ENCODE data around the gene PDE11A.

DNA sequence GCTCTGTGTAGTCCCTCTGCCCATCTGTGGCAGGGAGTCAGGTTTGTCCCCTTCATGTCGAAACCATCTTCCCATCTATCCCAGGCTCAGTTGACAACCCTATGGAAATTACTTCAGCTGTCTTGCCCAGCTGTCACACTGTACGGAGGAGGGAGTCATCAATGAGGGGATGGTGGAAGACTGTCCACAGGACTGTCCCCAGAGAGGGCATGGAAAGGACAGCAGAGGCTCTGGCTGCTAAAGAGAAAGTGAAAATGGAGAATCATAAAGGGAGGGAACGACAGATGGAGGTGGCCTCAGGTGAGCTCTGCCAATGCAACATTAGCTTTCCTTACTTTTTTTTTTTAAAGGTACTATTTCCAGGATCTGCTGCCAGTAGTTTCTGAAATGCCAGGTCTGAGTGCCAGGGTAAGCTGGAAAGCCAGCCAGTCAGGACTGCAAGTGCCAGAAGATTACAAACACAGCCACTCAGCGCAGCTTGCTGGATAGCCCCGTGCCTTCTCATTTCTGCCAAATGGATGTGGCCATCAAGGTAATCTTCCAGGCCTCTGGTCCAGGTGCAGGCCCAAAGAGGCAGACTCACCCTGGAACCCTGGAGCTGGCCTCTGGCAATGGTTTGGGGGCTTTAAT is 487.2 kb downstream of the PDE11A start:
- TF ChIP-seq ZFP3 (CRISPR knock-in tag; IDR thresholded peaks at IDR 0.05): no peak
- TF ChIP-seq, protein P1, sequence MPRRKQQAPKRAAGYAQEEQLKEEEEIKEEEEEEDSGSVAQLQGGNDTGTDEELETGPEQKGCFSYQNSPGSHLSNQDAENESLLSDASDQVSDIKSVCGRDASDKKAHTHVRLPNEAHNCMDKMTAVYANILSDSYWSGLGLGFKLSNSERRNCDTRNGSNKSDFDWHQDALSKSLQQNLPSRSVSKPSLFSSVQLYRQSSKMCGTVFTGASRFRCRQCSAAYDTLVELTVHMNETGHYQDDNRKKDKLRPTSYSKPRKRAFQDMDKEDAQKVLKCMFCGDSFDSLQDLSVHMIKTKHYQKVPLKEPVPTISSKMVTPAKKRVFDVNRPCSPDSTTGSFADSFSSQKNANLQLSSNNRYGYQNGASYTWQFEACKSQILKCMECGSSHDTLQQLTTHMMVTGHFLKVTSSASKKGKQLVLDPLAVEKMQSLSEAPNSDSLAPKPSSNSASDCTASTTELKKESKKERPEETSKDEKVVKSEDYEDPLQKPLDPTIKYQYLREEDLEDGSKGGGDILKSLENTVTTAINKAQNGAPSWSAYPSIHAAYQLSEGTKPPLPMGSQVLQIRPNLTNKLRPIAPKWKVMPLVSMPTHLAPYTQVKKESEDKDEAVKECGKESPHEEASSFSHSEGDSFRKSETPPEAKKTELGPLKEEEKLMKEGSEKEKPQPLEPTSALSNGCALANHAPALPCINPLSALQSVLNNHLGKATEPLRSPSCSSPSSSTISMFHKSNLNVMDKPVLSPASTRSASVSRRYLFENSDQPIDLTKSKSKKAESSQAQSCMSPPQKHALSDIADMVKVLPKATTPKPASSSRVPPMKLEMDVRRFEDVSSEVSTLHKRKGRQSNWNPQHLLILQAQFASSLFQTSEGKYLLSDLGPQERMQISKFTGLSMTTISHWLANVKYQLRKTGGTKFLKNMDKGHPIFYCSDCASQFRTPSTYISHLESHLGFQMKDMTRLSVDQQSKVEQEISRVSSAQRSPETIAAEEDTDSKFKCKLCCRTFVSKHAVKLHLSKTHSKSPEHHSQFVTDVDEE (CRISPR knock-in tag; IDR thresholded peaks at IDR 0.05): no peak
- TF ChIP-seq ARNTL (CRISPR knock-in tag; IDR thresholded peaks at IDR 0.05; ENCODE audit: borderline replicate concordance, low read depth): no peak
- TF ChIP-seq, protein P2, sequence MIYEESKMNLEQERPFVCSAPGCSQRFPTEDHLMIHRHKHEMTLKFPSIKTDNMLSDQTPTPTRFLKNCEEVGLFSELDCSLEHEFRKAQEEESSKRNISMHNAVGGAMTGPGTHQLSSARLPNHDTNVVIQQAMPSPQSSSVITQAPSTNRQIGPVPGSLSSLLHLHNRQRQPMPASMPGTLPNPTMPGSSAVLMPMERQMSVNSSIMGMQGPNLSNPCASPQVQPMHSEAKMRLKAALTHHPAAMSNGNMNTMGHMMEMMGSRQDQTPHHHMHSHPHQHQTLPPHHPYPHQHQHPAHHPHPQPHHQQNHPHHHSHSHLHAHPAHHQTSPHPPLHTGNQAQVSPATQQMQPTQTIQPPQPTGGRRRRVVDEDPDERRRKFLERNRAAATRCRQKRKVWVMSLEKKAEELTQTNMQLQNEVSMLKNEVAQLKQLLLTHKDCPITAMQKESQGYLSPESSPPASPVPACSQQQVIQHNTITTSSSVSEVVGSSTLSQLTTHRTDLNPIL (CRISPR knock-in tag; IDR thresholded peaks at IDR 0.05; ENCODE audit: low read depth): no peak
- TF ChIP-seq TCF4 (CRISPR knock-in tag; IDR thresholded peaks at IDR 0.05; ENCODE audit: borderline replicate concordance): no peak
- TF ChIP-seq SNAI2 (CRISPR knock-in tag; IDR thresholded peaks at IDR 0.05): no peak
